NB4 (cell line): ENCODE measurements around the gene VIT.

Source experiments
- DNase-seq: peaks from one replicate; pipeline ENCODE4 v3.0.0; 2010; ENCODE audit warnings: low read depth
- H3K4me3 ChIP-seq: one replicate; pipeline ENCODE4 v1.5.1; 2011; ENCODE audit warnings: mild to moderate bottlenecking, low read depth, low read length, moderate library complexity
- MYC ChIP-seq: IDR thresholded peaks from 2 replicates; pipeline ENCODE4 v1.6.1; 2011; ENCODE audit warnings: low read depth, low read length
- POLR2A ChIP-seq: IDR thresholded peaks from 2 replicates; pipeline ENCODE4 v1.6.1; 2011; ENCODE audit warnings: mild to moderate bottlenecking; ENCODE audit not compliant: insufficient read length; ENCODE audit errors: extremely low read depth
- TF ChIP-seq, protein P1 (sequence below): IDR thresholded peaks from 2 replicates; pipeline ENCODE4 v1.6.1; 2011; ENCODE audit warnings: low read depth, low read length
- TF ChIP-seq, protein P2 (sequence below): IDR thresholded peaks from one replicate; pipeline ENCODE4 v1.5.1; 2012; ENCODE audit warnings: low read depth, low read length

Gene VIT

DNA sequence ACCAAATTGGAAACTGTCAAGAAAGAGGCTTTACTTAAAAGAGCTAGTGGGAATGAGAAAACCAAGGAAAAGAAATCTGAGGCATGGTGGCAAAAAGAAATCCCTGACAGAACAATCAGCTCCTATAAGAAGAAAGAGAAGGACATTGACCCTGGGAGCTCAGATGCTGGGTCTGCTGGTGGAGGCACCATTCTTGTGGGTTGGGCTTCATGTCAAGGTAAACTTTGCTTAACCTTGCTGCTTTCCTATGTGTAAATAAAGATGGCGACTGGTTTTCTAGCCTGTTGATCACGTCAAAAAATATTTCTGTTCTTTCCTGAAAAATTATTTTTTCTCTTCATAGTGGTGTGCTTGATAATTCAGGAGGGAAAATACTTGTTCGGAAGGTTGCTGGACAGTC is 58.1 kb downstream of the VIT start:
- DNase-seq: no peak
- TF ChIP-seq POLR2A: no peak
- TF ChIP-seq, protein P1, sequence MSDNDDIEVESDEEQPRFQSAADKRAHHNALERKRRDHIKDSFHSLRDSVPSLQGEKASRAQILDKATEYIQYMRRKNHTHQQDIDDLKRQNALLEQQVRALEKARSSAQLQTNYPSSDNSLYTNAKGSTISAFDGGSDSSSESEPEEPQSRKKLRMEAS: no peak
- no peak for TF ChIP-seq MYC
- TF ChIP-seq, protein P2, sequence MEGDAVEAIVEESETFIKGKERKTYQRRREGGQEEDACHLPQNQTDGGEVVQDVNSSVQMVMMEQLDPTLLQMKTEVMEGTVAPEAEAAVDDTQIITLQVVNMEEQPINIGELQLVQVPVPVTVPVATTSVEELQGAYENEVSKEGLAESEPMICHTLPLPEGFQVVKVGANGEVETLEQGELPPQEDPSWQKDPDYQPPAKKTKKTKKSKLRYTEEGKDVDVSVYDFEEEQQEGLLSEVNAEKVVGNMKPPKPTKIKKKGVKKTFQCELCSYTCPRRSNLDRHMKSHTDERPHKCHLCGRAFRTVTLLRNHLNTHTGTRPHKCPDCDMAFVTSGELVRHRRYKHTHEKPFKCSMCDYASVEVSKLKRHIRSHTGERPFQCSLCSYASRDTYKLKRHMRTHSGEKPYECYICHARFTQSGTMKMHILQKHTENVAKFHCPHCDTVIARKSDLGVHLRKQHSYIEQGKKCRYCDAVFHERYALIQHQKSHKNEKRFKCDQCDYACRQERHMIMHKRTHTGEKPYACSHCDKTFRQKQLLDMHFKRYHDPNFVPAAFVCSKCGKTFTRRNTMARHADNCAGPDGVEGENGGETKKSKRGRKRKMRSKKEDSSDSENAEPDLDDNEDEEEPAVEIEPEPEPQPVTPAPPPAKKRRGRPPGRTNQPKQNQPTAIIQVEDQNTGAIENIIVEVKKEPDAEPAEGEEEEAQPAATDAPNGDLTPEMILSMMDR: no peak
- no peak overlapping the region for H3K4me3 ChIP-seq

DNA sequence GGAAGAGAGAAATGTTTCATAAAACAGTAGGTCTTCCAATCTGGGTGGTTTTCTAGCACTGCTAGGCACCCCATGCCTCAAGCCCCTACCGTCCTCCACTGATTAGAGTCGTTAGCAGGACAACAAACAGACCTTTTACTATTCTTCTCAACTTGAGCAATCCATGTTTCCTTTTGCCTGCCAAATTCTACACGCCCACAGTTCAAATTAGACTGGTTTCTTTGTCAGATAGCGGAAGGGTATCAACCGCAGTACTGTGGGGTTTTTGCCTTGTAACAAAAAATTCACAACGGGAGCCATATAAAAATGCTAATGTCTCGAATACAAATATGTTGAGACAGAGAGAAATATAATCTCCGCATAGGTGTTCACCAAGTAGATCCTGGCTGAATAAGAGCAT is 59.9 kb downstream of the VIT start:
- TF ChIP-seq, protein P2: no peak
- TF ChIP-seq, protein P1: no peak
- no peak for TF ChIP-seq MYC
- no peak for TF ChIP-seq POLR2A
- H3K4me3 ChIP-seq: no peak overlapping the region
- no peak for DNase-seq

DNA sequence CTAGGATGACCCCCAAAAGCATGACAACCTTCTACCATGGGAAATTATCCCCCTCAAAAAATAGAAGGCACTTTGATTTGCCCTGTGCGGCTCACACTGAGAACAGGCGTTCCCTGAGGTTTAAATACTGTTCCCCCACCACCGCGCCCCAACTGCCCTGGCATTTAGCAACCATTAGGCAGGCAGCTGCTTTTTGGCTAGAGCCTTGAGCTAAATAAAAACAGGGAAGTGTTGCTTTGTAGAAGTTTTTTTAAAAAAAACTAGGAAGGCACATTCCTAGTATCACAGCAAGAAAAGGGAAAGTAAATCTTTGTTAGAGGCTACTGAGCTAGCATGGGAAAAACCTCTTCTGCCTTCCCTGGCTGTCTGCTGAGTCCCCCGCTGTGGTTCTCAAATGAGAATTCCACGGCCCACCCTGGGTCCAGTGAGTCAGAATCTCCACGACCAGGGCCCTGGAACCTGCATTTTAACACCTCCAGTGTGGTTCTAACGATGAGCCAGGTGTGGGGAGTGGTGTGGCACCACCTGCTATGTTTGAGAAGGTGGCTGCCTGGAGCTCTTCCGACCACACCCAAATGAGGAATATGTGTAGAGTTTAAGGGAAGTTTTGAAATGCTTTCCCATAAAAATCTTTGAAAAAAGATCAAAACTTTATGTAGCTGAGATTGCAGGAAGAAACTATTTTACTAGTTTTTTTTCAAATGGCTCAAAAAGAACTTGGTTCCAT is 66.4 kb downstream of the VIT start:
- no peak for DNase-seq
- TF ChIP-seq POLR2A: no peak

DNA sequence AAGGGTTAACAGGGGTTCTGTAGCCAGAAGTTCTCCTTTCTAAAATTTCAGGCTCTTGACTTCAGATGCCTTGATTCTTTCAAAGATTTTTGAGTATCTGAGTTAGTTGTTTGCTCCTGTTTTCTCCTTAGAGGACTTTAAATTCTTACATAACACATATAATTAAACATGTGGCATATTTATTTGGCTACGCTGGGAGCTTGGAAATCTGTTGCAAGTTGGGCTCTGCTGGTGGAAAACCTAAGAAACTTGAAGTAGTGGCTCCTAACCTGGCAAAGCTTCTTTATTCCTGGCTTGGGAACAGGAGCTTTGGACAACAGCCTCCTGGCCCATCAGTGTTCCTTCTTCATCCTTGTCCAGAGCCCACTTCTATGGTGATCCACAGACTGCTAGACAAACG is 72.6 kb downstream of the VIT start:
- H3K4me3 ChIP-seq: no peak overlapping the region
- TF ChIP-seq POLR2A (no peak), MYC (no peak)
- TF ChIP-seq, protein P2: no peak
- TF ChIP-seq, protein P1: no peak
- DNase-seq: no peak

More for the DNA sequence above, 66.4 kb downstream of the VIT start:
- H3K4me3 ChIP-seq: no peak overlapping the region

DNA sequence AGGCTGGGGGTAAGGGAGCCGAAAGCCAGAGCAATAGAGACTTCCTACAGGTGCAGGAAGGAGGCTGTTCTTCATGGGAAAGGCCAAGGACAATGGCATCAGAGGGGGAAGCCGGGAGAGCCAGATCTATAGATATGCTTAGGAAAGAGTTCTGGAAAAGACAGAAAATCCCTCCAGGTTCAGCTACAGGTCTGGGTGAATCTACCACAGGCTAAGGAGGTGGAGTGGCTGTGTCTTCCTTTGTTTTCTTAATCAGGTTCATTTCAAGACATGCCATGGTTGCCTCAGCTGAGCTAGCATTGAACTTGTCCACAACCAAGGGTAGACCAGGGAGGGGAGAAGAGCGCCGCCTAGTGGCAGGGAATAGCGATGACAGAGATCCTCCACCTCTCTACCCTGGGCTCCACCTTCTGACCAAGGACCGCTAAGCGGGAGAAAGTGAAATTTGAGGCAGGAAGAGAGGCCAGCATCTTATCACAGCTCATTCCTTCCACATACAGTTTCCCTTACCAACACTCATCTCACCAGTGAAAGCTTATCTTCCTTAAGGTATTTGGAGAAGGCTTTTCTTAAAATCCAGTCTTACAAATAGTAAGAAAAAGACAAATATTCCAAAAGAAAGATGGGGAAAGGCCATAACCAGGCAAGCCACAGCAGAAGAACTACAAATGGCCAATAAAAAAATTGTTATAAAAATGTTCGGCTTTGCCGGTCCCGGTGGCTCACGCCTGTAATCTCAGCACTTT is 74.2 kb downstream of the VIT start:
- DNase-seq: peak; percentile 79
- H3K4me3 ChIP-seq: no peak overlapping the region
- TF ChIP-seq, protein P2: peak; percentile 95
- TF ChIP-seq MYC: no peak

DNA sequence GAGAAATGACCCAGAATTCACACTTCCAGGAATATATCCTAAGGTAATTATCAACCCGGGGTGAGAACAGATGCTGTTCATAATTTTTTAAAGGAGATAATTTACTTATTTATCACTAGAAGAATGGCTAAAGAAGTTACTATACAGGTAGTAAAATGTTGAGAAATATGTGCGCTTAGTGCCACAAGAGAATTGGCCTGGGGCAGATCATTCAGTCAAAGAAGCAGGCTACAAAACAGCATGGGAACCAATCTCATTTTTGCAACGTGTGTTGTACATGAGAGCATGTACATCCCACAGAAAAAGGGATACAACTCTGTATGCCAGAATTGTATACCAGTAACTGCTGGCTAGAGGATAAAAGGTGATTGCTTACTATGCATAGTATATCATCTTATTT is 75.2 kb downstream of the VIT start:
- H3K4me3 ChIP-seq: no peak overlapping the region
- no peak for DNase-seq
- TF ChIP-seq POLR2A (no peak), MYC (no peak)
- TF ChIP-seq, protein P1: no peak
- TF ChIP-seq, protein P2: no peak
